ENCODE data around the gene EDC3. TPM values are rescaled to one million over a fixed set of nuclear protein-coding genes. Genes with fewer than 3 reads are reported as not detected.

EDC3 gene
- total RNA-seq, 2 donors from 2014 or later = 8.0 to 8.3 TPM

DNA sequence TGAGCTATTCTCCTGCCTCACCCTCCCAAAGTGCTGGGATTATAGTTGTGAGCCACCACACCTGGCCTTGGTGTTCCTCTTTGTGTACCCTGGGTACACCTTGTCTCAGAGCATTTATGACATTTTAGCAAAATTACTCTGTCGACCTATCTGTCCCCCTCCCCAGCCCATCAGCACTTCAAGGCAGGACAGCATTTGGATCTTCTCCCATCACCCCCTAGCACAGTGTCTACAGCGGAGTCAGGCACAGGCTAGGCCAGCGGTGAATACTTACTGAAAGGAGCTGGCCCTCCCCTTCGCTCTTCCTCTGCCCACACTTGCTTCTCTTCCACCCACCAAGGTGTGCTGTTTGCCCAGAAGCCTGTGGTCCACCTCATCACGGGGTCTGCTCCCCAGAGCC is 100.6 kb downstream of the EDC3 start:
- no peak for DNase-seq (ENCODE audit: low spot score)
- Histone ChIP-seq H3K9me3 (no peaks in the 10 kb centered on the region), H3K27ac (no peak overlapping the region), H3K36me3 (peaks cover 19% of the 10 kb centered on the region), H3K27me3 (no peaks in the 10 kb centered on the region), H3K4me1 (peaks cover 0 to 17% of the 10 kb centered on the region in 2 donors), H3K4me3 (no peak overlapping the region)
- TF ChIP-seq, protein P1, sequence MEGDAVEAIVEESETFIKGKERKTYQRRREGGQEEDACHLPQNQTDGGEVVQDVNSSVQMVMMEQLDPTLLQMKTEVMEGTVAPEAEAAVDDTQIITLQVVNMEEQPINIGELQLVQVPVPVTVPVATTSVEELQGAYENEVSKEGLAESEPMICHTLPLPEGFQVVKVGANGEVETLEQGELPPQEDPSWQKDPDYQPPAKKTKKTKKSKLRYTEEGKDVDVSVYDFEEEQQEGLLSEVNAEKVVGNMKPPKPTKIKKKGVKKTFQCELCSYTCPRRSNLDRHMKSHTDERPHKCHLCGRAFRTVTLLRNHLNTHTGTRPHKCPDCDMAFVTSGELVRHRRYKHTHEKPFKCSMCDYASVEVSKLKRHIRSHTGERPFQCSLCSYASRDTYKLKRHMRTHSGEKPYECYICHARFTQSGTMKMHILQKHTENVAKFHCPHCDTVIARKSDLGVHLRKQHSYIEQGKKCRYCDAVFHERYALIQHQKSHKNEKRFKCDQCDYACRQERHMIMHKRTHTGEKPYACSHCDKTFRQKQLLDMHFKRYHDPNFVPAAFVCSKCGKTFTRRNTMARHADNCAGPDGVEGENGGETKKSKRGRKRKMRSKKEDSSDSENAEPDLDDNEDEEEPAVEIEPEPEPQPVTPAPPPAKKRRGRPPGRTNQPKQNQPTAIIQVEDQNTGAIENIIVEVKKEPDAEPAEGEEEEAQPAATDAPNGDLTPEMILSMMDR (IDR thresholded peaks at IDR 0.05) = no peak

DNA sequence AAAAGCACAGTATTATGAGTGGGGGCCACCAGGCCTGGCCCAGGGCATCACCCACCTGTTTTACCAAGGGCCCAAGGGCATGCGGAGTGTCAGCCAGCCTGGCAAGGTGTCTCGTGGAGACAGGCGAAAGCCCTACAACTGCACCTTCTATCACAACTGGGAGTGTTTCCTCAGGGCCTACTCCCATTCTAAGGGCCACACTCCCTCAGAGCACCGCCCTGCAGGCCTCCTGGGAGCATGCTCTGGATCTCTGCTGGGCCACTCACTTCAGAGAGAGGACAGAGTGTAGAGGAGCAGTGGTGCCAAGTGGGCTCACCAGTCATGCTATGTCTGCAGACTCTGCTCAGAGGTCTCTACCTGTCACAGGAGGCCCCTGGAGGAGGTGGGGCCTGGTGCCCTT is 101.4 kb downstream of the EDC3 start:
- no peak overlapping the region for H3K4me3 ChIP-seq
- no peaks in the 10 kb centered on the region for H3K27me3 ChIP-seq
- DNase-seq (ENCODE audit: low spot score) = no peak
- H3K4me1 ChIP-seq = peaks cover 0 to 11% of the 10 kb centered on the region in 2 donors
- no peaks in the 10 kb centered on the region for H3K9me3 ChIP-seq
- TF ChIP-seq, protein P1 (IDR thresholded peaks at IDR 0.05) = no peak
- peaks cover 23% of the 10 kb centered on the region for H3K36me3 ChIP-seq
- H3K27ac ChIP-seq = no peak overlapping the region

DNA sequence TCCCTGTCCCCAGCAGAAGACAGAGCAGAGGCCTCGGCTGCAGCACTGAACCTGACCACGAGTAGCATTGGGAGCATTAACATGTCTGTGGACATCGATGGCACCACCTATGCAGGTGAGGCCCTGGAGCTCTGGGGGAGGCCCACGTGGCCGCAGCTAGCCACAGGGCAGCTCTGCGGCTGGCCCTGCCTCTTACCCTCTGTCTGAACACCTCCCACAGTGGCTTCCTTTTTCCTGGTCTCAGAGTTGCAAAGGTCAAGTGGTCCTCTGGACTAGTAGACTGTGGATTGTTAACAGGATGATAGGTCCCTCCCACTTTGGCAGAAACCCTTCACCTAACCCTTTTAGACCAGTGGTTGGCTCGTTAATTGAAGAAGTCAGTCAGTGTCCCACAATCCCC is 102.7 kb downstream of the EDC3 start:
- peaks cover 23% of the 10 kb centered on the region for H3K36me3 ChIP-seq
- TF ChIP-seq, protein P1 (IDR thresholded peaks at IDR 0.05) = no peak
- no peak for DNase-seq (ENCODE audit: low spot score)
- H3K27me3 ChIP-seq = no peaks in the 10 kb centered on the region
- H3K4me3 ChIP-seq = no peak overlapping the region
- no peaks in the 10 kb centered on the region for H3K9me3 ChIP-seq
- no peak overlapping the region for H3K27ac ChIP-seq
- peaks cover 0 to 18% of the 10 kb centered on the region in 2 donors for H3K4me1 ChIP-seq

DNA sequence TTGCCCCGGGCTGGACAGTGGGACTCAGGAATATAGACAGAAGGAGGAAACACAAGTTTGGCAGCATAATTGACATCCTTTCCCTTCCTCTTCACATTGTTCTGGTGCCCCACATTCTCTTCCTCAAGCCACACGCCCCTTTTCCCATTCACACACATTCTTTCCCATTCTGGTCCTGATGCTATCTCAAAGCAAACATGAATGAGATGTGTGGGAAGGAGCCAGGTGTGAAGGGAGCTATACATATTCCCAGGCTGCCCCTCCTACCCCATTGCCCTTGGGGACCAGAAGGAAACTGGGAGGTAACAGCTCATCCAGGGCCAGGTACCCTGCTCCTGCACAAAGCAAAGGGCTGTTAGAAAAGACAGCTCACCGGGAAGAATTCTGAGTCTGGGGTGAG is 103.6 kb downstream of the EDC3 start:
- TF ChIP-seq, protein P1 (IDR thresholded peaks at IDR 0.05) = no peak
- H3K36me3 ChIP-seq = peaks cover 23% of the 10 kb centered on the region

DNA sequence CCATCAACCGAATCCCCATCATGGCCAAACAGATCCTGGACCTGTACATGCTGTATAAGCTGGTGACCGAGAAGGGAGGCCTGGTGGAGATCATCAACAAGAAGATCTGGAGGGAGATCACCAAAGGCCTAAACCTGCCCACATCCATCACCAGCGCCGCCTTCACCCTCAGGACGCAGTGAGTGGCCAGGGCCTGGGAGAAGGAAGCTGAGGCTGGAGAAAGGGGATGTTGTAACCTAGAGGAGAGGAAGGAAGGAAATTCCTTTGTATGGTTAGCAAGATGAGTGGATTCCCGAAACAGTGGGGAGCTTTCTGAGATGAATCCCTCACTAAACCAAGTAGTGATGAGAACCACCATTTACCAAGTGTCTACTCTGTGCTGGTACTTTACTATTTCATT is 106.0 kb downstream of the EDC3 start:
- no peaks in the 10 kb centered on the region for H3K27me3 ChIP-seq
- DNase-seq (ENCODE audit: low spot score) = no peak
- H3K9me3 ChIP-seq = no peaks in the 10 kb centered on the region
- TF ChIP-seq, protein P1 (IDR thresholded peaks at IDR 0.05) = no peak
- peaks cover 23% of the 10 kb centered on the region for H3K36me3 ChIP-seq
- peaks cover 0 to 13% of the 10 kb centered on the region in 2 donors for H3K4me1 ChIP-seq
- no peak overlapping the region for H3K4me3 ChIP-seq
- H3K27ac ChIP-seq = no peak overlapping the region

More for the DNA sequence above, 103.6 kb downstream of the EDC3 start:
- no peaks in the 10 kb centered on the region for H3K27me3 ChIP-seq
- H3K9me3 ChIP-seq = no peaks in the 10 kb centered on the region
- H3K27ac ChIP-seq = no peak overlapping the region
- no peak overlapping the region for H3K4me3 ChIP-seq
- H3K4me1 ChIP-seq = peaks cover 0 to 13% of the 10 kb centered on the region in 2 donors
- DNase-seq (ENCODE audit: low spot score) = no peak

DNA sequence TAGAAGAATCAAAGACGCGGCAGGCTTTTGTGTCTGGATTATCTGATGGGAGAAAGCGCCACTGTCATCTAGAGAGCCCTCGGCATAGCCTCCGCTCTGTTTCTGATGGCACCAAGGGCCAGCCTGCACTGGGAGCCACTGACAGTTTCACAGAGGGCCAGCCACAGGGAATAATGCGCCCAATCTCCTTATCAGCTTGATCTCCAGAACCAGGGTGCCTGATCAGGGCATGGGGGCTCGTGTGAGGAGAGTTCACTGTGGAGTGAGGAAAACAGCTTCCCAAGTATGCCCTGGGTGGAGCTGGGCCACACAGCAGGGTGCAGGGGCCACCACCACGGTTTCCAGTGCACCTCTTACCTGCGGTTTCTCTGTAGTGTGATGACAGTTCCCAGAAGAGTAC is 110.0 kb downstream of the EDC3 start:
- H3K36me3 ChIP-seq = peaks cover 4% of the 10 kb centered on the region
- no peak overlapping the region for H3K27ac ChIP-seq
- DNase-seq (ENCODE audit: low spot score) = no peak
- TF ChIP-seq, protein P1 (IDR thresholded peaks at IDR 0.05) = no peak
- no peaks in the 10 kb centered on the region for H3K9me3 ChIP-seq
- H3K4me3 ChIP-seq = no peak overlapping the region
- H3K4me1 ChIP-seq = peaks cover 0 to 13% of the 10 kb centered on the region in 2 donors
- no peaks in the 10 kb centered on the region for H3K27me3 ChIP-seq

Measured in right atrium auricular region (tissue), 2 donors.